GM12864 (cell line): ENCODE data around the gene TRIM63.

Source experiments
- DNase-seq: peaks from one replicate; pipeline ENCODE4 v3.0.0-alpha.2; 2011; ENCODE audit warnings: low read depth
- H3K4me3 ChIP-seq: 2 replicates; pipeline ENCODE4 v1.5.1; 2011; ENCODE audit warnings: mild to moderate bottlenecking, low read depth, low read length, control low read depth
- TF ChIP-seq, protein P1 (sequence below): IDR thresholded peaks from 2 replicates; pipeline ENCODE4 v1.5.1; 2011; ENCODE audit warnings: low read depth, mild to moderate bottlenecking, moderate library complexity, low read length, control low read depth, inconsistent platforms; ENCODE audit errors: missing control alignments

The TRIM63 gene

GRCh38 chr1:26084844-26085243, 17.4 kb upstream of the TRIM63 start:
- no peak for DNase-seq
- no peak overlapping the region for H3K4me3 ChIP-seq
- TF ChIP-seq, protein P1, sequence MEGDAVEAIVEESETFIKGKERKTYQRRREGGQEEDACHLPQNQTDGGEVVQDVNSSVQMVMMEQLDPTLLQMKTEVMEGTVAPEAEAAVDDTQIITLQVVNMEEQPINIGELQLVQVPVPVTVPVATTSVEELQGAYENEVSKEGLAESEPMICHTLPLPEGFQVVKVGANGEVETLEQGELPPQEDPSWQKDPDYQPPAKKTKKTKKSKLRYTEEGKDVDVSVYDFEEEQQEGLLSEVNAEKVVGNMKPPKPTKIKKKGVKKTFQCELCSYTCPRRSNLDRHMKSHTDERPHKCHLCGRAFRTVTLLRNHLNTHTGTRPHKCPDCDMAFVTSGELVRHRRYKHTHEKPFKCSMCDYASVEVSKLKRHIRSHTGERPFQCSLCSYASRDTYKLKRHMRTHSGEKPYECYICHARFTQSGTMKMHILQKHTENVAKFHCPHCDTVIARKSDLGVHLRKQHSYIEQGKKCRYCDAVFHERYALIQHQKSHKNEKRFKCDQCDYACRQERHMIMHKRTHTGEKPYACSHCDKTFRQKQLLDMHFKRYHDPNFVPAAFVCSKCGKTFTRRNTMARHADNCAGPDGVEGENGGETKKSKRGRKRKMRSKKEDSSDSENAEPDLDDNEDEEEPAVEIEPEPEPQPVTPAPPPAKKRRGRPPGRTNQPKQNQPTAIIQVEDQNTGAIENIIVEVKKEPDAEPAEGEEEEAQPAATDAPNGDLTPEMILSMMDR, result no peak

- no peak overlapping the region for H3K4me3 ChIP-seq
- TF ChIP-seq, protein P1, result no peak
- no peak for DNase-seq
Observed at GRCh38 chr1:26084091-26084561, 16.7 kb upstream of the TRIM63 start.

DNA sequence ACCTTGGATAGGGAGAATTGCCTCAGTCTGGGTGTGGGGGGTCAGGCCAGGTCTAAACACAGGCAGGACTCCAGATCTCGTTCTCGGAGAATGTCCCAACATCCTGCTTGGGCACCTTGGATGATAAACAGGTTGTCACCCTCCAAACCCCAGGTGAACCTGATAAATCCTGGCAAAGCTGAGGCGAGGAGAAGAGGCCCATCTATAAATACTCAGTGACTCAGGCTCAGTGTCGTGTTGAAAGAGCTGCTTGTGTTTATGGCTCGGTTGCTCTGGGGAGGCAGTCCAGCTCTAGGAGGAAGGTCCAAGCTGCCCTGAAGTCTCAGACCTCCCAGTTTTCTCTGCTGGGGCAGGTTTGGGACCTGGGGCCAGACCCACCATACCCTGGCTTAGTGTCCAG, 15.8 kb upstream of the TRIM63 start:
- TF ChIP-seq, protein P1, result no peak
- DNase-seq, result no peak
- H3K4me3 ChIP-seq, result no peak overlapping the region

DNA sequence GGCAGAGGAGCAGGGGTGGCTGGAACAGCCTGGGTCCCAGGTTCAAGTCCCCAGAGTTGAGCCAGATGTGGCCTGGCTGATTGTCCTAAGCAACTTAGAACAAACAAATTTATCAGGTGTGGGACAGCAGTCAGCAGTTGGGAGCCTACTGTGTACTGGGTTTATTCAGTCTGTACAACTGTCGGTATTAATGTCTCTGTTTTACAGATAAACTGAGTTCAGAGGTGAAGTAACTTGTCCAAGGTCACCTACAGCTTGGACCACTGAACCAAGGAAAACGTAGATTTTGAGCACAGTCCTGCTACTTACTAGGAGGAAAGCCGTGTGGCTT, 14.6 kb upstream of the TRIM63 start:
- TF ChIP-seq, protein P1, result no peak
- DNase-seq, result no peak
- no peak overlapping the region for H3K4me3 ChIP-seq

GRCh38 chr1:26081267-26082019, 14.0 kb upstream of the TRIM63 start:
- H3K4me3 ChIP-seq, result no peak overlapping the region
- no peak for DNase-seq
- TF ChIP-seq, protein P1, result no peak

GRCh38 chr1:26079960-26080814, 12.8 kb upstream of the TRIM63 start:
- DNase-seq, result no peak
- H3K4me3 ChIP-seq, result no peak overlapping the region
- TF ChIP-seq, protein P1, result no peak
